ENCODE data around the gene TUBB. TPM values are rescaled to one million over a fixed set of nuclear protein-coding genes. Genes with fewer than 3 reads are reported as not detected.
A peak's percentile ranks its signal among the peaks of the same experiment; 100 is the strongest.

The TUBB gene
- total RNA-seq, 2 experiments from 2014 or later = 1,638 to 1,703 TPM

DNA sequence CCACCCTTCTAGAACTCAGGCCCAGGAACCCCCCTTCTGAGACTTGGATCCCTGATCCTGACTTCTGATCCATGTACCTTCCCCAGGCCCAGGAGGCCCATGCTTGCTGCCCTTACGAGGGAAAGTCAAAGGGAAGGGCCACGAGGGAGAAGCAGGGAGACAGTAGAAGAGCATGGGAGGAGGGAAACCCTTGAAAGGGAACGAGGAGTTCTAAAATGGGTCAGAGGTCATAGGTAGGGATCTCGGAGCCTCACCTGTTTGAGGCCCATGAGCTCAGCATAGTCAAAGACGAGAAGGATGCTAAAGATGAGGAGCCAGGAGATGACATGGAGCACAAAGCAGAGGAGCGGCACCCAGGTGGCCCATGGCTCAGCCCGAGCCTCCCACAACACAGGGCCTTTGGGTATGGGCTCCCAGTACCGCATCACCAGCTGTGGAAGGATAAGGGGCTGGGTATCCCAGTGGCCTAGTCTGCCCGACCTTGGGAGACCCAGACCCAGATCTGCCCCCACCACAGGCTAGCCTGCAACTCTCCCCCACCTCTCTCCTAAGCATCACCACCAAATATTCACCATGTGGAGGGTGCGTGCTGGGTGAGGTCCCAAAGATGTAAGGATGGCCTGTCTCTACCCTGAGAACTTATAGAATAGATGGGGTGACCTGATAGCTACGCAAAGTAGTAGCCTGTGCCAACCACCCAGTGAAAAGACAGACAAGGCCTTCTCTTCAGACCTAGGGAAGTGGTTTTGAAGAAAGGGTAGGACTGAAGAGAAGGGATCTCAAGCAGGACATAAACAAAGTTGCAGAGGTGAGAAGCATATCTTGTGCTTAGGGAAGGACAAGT is 30.9 kb upstream of the TUBB start:
- H3K4me1 Mint-ChIP-seq (ENCODE audit: low read depth) = peaks cover 43% of the 10 kb centered on the region
- ChIA-PET CTCF (interaction anchor here (1.0 to 3.2 kb wide), 8 partner anchors 9 to 45 kb away, joined by 3 to 32 read pairs (median 6); partner anchors contain the start of gene MDC1), POLR2A (interaction anchor here (0.6 to 2.6 kb wide), 5 partner anchors 10 to 30 kb away, joined by 3 to 15 read pairs (median 5); partner anchors contain the start of gene MDC1)
- peak overlapping the region; percentile 93 for H3K4me3 Mint-ChIP-seq
- H3K27ac Mint-ChIP-seq = peak overlapping the region; percentile 57
- no peak for ATAC-seq
- peaks cover 35% of the 10 kb centered on the region for H3K36me3 Mint-ChIP-seq (ENCODE audit: low read depth)
- no peak for DNase-seq
- H3K27me3 Mint-ChIP-seq (ENCODE audit: low read depth) = no peaks in the 10 kb centered on the region
- H3K9me3 Mint-ChIP-seq (ENCODE audit: insufficient read depth) = no peaks in the 10 kb centered on the region

DNA sequence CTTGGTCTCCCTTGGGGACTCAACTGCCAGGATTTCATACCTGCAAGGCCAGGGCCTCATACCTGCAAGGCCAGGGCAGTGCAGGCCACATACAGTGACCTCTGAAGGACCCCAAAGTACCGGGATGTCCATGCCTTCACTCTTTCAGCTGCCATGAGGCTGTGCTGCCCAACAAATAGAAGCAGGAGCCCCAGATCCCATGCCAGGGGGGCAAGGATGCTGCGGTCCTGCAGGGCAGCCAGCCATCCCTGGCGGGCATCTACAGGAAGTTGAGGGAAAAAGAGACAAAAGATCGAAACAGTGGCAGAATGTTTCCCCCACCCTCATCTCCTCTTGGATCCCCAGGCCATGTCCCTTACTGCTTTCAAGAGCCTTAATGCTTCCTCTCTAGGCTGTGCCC is 30.2 kb upstream of the TUBB start:
- no peak for DNase-seq
- H3K4me1 Mint-ChIP-seq (ENCODE audit: low read depth) = peaks cover 43% of the 10 kb centered on the region
- peaks cover 30% of the 10 kb centered on the region for H3K36me3 Mint-ChIP-seq (ENCODE audit: low read depth)
- peak overlapping the region; percentile 79 for H3K27ac Mint-ChIP-seq
- ChIA-PET POLR2A (interaction anchor here (1.3 to 1.6 kb wide), 2 partner anchors 22 to 32 kb away, joined by 3 to 4 read pairs; no protein-coding TSS in a partner anchor), CTCF (interaction anchor here (1.5 to 3.2 kb wide), 3 partner anchors 11 to 33 kb away, joined by 8 to 32 read pairs (median 17); no protein-coding TSS in a partner anchor)
- H3K4me3 Mint-ChIP-seq = peak overlapping the region; percentile 93
- no peaks in the 10 kb centered on the region for H3K9me3 Mint-ChIP-seq (ENCODE audit: insufficient read depth)
- H3K27me3 Mint-ChIP-seq (ENCODE audit: low read depth) = no peaks in the 10 kb centered on the region
- no peak for ATAC-seq

DNA sequence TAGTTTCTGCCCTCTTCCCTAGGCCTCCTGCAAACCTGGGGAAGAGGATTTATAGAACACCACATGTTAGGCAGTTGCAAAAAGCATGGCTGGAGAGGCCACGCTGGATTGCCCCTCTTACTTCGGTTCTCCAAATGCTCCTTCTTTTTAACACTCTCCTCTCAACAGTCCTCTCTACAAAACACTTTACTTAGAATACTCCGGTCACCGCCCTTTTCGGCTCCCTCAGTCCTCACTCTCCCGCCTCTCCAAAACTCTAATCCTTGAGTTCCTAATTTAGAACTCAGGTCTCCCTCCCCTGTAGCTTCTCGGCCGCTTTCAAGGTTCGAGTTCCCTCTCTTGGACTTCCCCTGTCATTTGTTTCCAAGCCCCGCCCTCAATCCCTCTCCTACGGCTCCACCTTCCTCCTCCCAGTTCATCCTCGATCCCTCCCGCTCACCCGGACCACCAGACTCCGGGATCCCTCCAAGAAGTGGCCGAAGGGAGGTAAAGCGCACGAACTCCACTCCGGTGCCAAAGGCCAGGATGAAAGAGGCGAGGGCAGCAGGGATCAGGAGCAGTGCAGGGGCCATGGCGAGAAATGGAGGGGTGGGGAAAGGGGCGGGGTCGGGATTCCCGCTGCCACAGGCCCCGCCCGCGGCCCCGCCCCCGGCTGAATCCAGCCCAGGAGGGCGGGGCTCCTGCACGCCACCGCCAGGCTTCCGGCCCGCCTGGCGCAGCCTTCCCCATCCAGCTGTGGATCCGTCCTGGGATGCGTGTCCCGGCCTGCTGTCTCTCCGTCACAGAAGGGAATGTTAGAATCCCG is 29.5 kb upstream of the TUBB start, which contains the start of gene NRM:
TSS of gene NRM (minus strand) at position 582 of the 805 bp plus-strand sequence. CDS start at position 572, 10 bp downstream.
- no peaks in the 10 kb centered on the region for H3K27me3 Mint-ChIP-seq (ENCODE audit: low read depth)

DNA sequence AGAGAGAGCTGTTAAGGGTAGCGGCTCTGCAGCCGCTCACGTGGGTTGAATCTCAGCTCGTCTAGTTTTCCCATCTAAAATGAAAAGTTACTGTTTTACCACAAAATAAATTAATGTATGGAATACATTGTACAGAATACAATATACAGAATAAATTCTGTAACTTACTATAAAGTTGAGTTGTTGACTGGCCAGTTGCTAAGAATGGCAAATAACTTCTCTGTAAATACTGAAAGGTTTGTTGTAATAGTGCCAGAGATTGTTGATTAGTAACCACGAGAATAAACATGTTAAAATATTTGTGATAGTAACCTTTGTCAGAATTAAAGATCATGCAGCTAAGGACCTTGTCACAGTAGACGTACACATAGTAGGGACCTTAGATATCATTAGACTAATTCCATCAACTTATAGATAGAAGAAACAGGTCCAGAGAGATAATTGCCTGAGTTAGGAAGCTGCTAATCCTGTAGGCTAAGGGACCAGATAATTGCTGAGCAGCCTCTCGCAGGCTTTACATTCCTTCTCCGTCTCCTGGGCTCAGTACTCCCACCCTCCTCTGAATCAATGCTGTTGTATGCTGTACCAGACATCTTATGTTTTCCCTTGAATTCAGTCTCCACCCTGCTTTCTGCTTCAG is 28.8 kb upstream of the TUBB start:
- POLR2A ChIA-PET = interaction anchor here (1.0 to 1.6 kb wide), 3 partner anchors 19 to 26 kb away, joined by 3 to 5 read pairs (median 3); partner anchors contain the start of gene MDC1
- Mint-ChIP-seq H3K4me1 (ENCODE audit: low read depth) (peaks cover 43% of the 10 kb centered on the region), H3K27me3 (ENCODE audit: low read depth) (no peaks in the 10 kb centered on the region), H3K36me3 (ENCODE audit: low read depth) (peaks cover 16% of the 10 kb centered on the region), H3K4me3 (peak overlapping the region; percentile 93), H3K27ac (peak overlapping the region; percentile 35), H3K9me3 (ENCODE audit: insufficient read depth) (no peaks in the 10 kb centered on the region)
- ATAC-seq (no peak), DNase-seq (no peak)
- CTCF ChIA-PET = interaction anchor here (1.0 to 2.1 kb wide), 6 partner anchors 12 to 40 kb away, joined by 3 to 8 read pairs (median 4); no protein-coding TSS in a partner anchor

More for the DNA sequence above, 29.5 kb upstream of the TUBB start, which contains the start of gene NRM:
- H3K9me3 Mint-ChIP-seq (ENCODE audit: insufficient read depth) = no peaks in the 10 kb centered on the region
- POLR2A ChIA-PET = interaction anchor here (1.0 to 1.6 kb wide), 4 partner anchors 19 to 32 kb away, joined by 3 to 5 read pairs (median 4); partner anchors contain the start of gene MDC1
- CTCF ChIA-PET = interaction anchor here (1.0 to 1.9 kb wide), 4 partner anchors 12 to 40 kb away, joined by 3 to 8 read pairs (median 4); no protein-coding TSS in a partner anchor
- ATAC-seq (peak; percentile 40), DNase-seq (peak; percentile 79)
- peaks cover 24% of the 10 kb centered on the region for H3K36me3 Mint-ChIP-seq (ENCODE audit: low read depth)
- H3K4me3 Mint-ChIP-seq = peak within 1 kb of the TSS; percentile 93
- H3K27ac Mint-ChIP-seq = peak within 1 kb of the TSS; percentile 79
- H3K4me1 Mint-ChIP-seq (ENCODE audit: low read depth) = peaks cover 43% of the 10 kb centered on the region

DNA sequence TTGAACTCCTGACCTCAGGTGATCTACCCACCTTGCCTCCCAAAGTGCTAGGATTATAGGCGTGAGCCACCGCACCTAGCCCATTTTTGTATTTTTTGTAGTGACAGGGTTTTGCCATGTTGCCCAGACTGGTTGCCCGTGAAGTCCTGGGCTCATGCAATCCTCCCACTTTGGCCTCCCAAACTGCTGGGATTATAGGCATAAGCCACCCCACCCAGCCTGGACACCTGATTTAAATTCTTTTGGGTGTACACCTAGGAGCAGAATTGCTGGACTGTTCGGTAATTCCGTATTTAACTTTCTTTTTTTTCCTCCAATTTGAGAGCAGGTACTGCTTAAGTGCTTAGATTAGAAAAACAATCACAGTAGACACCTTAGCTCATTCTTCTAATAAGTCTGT is 23.7 kb upstream of the TUBB start:
- DNase-seq = no peak
- Mint-ChIP-seq H3K9me3 (ENCODE audit: insufficient read depth) (no peaks in the 10 kb centered on the region), H3K4me3 (no peak overlapping the region), H3K4me1 (ENCODE audit: low read depth) (peaks cover 6% of the 10 kb centered on the region), H3K27ac (no peak overlapping the region), H3K36me3 (ENCODE audit: low read depth) (peaks cover 12% of the 10 kb centered on the region), H3K27me3 (ENCODE audit: low read depth) (no peaks in the 10 kb centered on the region)
- CTCF ChIA-PET = interaction anchor here (0.7 to 1.3 kb wide), 2 partner anchors 21 to 26 kb away, joined by 3 to 6 read pairs; partner anchors contain the start of gene MDC1
- POLR2A ChIA-PET = interaction anchor here (0.8 to 1.2 kb wide), 2 partner anchors 14 to 16 kb away, joined by 3 read pairs; no protein-coding TSS in a partner anchor
- no peak for ATAC-seq

DNA sequence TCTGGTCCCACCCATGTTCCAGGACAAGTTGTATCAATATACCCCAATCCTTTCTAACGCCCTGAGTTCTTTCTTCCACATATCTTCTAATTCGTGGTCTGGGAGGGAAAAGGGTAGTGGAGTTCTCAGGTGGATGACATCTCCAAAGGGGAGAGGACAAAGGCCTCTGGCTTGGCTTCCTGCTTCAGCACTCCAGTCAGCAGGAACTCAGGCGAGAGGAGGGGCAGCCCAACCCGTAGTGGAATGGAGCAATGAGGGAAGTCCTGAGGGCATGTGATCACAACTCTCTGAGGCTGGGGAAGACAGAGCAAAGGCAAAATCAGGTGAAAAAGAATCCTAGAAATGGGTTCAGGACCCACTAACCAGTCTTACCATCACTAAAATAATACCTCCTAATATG is 19.8 kb upstream of the TUBB start:
- DNase-seq (no peak), ATAC-seq (no peak)
- Mint-ChIP-seq H3K9me3 (ENCODE audit: insufficient read depth) (no peaks in the 10 kb centered on the region), H3K27ac (no peak overlapping the region), H3K4me1 (ENCODE audit: low read depth) (no peaks in the 10 kb centered on the region), H3K36me3 (ENCODE audit: low read depth) (peaks cover 32% of the 10 kb centered on the region), H3K27me3 (ENCODE audit: low read depth) (no peaks in the 10 kb centered on the region), H3K4me3 (no peak overlapping the region)
- ChIA-PET POLR2A (no interaction called here), CTCF (interaction anchor here (0.9 to 1.0 kb wide), 2 partner anchors 11 to 31 kb away, joined by 3 read pairs; no protein-coding TSS in a partner anchor)

DNA sequence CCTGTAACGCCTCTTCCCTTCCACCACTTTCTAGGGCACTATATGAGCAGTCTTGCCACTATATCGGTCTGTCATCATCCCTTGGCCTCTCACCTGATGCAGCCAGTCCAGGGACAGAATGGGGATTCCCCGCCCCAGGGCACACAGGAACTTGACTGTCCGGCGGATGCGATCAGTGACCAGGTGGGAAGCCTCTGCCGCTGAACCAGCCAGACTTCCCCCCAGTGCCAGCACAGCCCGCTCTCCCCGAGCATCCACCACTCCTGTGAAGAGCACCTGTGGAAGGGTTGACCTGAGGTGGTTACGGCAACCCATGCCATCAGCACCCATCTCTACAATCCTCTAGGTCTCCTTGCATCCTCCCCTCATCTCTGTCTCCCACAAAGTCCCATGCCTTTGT is 17.1 kb upstream of the TUBB start:
- Mint-ChIP-seq H3K4me1 (ENCODE audit: low read depth) (no peaks in the 10 kb centered on the region), H3K9me3 (ENCODE audit: insufficient read depth) (no peaks in the 10 kb centered on the region), H3K36me3 (ENCODE audit: low read depth) (peaks cover 49% of the 10 kb centered on the region), H3K27ac (no peak overlapping the region), H3K4me3 (no peak overlapping the region), H3K27me3 (ENCODE audit: low read depth) (no peaks in the 10 kb centered on the region)
- ChIA-PET POLR2A (no interaction called here), CTCF (interaction anchor here (1.2 to 2.8 kb wide), 2 partner anchors 10 to 24 kb away, joined by 3 to 15 read pairs; no protein-coding TSS in a partner anchor)
- DNase-seq (no peak), ATAC-seq (no peak)

DNA sequence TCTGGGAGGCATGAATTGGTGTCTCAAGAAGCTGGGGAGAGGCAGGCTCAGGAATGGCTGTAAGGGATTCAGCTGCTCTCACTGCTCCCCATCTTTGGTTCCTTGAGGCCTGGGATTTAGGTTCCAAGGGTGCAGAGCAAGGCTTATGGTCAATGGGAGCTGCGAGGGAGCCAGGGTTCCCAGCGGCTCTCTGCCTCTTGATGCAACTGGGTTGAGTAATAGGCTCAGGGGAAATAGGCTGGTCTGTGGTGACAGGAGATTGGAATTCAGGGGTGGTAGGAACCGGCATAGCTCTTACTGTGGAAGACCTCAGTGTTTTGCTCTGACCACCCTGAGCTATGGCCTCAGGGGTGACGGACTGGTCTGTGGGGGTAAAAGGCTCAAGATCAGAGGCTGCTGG is 16.3 kb upstream of the TUBB start:
- H3K36me3 Mint-ChIP-seq (ENCODE audit: low read depth) = peaks cover 50% of the 10 kb centered on the region
- no peak for DNase-seq
- no peak overlapping the region for H3K4me3 Mint-ChIP-seq
- ChIA-PET CTCF (interaction anchor here (0.9 to 2.8 kb wide), 6 partner anchors 9 to 27 kb away, joined by 3 to 15 read pairs (median 4); no protein-coding TSS in a partner anchor), POLR2A (interaction anchor here (0.7 to 1.2 kb wide), 3 partner anchors 18 to 25 kb away, joined by 3 to 7 read pairs (median 6); no protein-coding TSS in a partner anchor)
- ATAC-seq = no peak
- no peak overlapping the region for H3K27ac Mint-ChIP-seq
- no peaks in the 10 kb centered on the region for H3K4me1 Mint-ChIP-seq (ENCODE audit: low read depth)
- H3K27me3 Mint-ChIP-seq (ENCODE audit: low read depth) = no peaks in the 10 kb centered on the region
- no peaks in the 10 kb centered on the region for H3K9me3 Mint-ChIP-seq (ENCODE audit: insufficient read depth)

DNA sequence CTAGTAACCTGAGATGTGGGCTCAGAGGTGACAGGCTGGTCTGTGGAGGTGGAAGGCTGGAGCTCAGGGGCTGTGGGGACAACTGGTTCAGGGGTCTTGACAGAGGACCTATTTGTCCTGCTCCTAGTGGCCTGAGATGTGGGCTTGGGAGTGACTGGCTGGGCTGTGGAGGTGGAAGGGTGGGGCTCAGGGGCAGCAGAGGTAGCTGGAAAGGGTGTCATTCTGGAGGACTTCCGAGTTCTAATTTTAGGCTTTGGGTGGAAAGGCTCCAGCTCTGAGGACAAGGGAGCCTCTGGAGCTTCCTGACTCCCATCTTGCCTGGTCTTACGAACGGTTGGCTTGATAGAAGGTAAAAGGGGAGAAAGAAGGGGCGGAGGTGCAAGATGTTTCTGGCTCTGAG is 14.5 kb upstream of the TUBB start:
- CTCF ChIA-PET = interaction anchor here (1.3 to 2.8 kb wide), 3 partner anchors 17 to 27 kb away, joined by 6 to 15 read pairs (median 9); no protein-coding TSS in a partner anchor
- Mint-ChIP-seq H3K36me3 (ENCODE audit: low read depth) (peaks cover 46% of the 10 kb centered on the region), H3K27ac (peak overlapping the region; percentile 22), H3K4me1 (ENCODE audit: low read depth) (peaks cover 4% of the 10 kb centered on the region), H3K4me3 (no peak overlapping the region), H3K9me3 (ENCODE audit: insufficient read depth) (no peaks in the 10 kb centered on the region), H3K27me3 (ENCODE audit: low read depth) (no peaks in the 10 kb centered on the region)
- no peak for ATAC-seq
- DNase-seq = no peak
- POLR2A ChIA-PET = no interaction called here

DNA sequence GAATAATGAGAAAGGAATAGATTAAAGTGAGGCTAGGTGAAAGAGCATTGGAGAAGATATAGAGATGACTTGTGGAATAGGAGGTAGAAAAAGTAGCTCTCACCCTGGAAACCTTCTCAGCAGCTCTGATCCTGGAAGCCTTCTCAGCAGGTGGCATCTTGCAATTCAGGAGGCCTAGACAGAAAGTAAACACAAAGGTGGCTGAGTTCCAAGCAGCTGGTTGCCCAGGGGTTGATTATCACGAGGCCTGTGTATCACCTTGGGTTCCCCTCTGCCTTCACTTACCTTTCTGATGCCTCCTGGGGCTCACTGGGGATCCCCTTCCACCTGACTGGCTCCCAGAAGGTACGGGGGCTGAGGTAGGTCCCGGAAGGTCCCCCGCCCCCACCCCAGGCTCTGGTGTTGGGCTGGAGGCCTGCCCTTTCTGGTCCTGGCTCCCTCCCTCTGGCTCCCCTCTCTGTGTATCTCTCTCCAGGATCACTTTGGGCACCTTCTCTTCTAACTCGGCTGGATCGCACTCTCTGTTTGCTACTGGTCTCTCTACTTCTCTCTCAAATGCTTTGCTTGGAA is 12.8 kb upstream of the TUBB start:
- H3K36me3 Mint-ChIP-seq (ENCODE audit: low read depth) = peaks cover 61% of the 10 kb centered on the region
- POLR2A ChIA-PET = interaction anchor here (1.0 to 1.6 kb wide), 2 partner anchors 10 to 19 kb away, joined by 3 to 4 read pairs; partner anchors contain the start of gene MDC1

More for the DNA sequence above, 12.8 kb upstream of the TUBB start:
- Mint-ChIP-seq H3K9me3 (ENCODE audit: insufficient read depth) (no peaks in the 10 kb centered on the region), H3K4me1 (ENCODE audit: low read depth) (peaks cover 22% of the 10 kb centered on the region), H3K27me3 (ENCODE audit: low read depth) (no peaks in the 10 kb centered on the region), H3K4me3 (no peak overlapping the region), H3K27ac (no peak overlapping the region)
- ATAC-seq = no peak
- CTCF ChIA-PET = interaction anchor here (1.0 to 1.9 kb wide), 2 partner anchors 24 to 29 kb away, joined by 3 to 6 read pairs; no protein-coding TSS in a partner anchor
- DNase-seq = no peak
